HL-60/S4 treated with phorbol 12-myristate 13-acetate at 8.2 ng/mL for 4 days and 3 days (cell line): ENCODE results near the gene ZNF780B.

ENCODE experiments used
- in situ Hi-C: fragments of 300-500 bp; cut with MboI; formaldehyde crosslinking; loops from 2 replicates; pipeline ENCODE4 v1.15.0; 2022; ENCODE audit warnings: low sequenced_read_pairs

The ZNF780B gene

DNA sequence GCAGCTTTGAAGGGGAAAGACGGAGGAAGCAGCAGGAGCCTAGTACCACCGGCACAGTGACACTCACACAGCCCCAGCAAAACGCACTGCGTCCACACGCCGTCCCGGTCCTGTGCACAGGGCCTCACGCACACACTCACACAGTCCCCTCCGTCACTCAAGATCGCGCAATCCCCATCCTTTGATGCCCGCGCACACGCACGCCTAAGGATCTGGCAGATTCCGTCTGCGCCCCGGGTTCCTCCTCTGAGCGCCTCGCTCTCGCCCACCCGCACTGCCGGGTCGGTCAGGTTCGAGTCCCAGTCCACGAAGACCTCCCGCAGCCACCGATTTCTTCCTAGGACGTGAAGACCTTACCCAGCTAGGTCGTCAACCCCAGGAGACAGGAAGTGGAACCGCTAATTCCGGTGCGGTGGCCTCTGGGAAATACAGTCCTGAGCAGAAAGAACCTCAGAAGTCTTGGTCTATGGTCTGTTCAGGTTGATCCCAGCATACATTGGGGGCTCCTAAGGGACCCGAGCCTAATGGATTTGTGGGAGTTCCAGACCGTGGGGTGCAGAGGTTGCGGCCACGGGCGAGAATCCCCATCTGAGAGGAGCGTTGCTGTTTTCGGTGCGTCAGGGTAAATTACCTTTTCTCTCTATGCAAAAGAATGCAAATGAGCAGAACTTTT lies at the start of gene ZNF780B:
TSS of gene ZNF780B (minus strand) at position 400 of the 673 bp plus-strand sequence. CDS start 5,899 bp downstream, outside the sequence.
- in situ Hi-C loops = no loop called here

DNA sequence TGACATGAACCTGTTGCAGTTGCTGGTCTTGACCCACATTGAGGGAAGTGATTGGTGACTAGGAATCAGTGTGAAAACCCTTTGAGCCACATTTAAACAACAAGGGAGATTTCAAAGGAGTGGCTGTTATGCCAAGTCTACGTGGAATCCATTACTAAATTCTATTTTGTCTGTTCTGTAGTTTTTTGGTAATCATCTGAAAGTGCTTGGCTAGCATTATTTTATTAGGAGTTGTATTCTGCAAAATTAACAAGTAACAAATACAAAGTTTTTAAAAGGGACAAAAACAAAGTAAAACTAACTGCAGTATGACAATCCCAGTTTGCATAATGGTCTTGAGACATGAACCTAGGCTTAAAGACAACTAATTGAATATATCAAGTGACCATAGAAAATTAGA lies 48.7 kb upstream of the ZNF780B start:
- in situ Hi-C loops = no loop called here

DNA sequence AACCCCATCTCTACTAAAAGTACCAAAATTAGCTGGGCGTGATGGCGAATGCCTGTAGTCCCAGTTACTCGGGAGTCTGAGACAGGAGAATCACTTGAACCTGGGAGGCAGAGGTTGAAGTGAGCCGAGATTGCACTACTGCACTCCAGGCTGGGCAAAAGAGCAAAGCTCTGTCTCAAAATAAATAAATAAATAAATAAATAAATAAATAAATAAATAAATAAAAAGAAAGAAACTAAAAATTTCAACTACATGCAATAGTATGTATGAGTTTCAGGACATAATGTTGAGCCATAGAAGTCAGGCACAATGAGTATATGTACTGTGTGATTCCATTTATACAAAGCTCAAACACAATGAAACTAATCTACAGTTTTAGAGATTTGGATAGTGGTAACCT lies 47.6 kb upstream of the ZNF780B start:
- in situ Hi-C loops = no loop called here

GRCh38 chr19:40101813-40102212 lies 45.8 kb upstream of the ZNF780B start:
- in situ Hi-C loops = no loop called here

DNA sequence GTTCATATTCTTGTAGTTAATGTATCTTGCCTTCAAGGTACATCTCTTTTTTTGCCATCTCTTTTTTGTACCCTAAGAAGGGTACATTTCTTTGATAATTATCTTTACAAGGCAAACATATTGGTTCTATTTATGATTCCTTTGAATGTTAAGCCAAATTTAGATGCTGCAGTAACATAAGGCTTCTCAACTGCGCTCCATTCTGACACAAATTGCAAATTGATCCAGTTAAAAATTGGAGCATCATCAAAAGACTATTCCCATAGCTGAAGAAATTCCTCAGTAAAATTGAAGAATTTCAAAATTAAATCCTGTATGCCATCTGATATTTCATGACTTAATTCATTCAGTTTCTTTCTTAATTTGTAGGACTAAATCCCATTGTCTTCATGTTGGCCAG lies 37.4 kb upstream of the ZNF780B start:
- in situ Hi-C loops = no loop called here

DNA sequence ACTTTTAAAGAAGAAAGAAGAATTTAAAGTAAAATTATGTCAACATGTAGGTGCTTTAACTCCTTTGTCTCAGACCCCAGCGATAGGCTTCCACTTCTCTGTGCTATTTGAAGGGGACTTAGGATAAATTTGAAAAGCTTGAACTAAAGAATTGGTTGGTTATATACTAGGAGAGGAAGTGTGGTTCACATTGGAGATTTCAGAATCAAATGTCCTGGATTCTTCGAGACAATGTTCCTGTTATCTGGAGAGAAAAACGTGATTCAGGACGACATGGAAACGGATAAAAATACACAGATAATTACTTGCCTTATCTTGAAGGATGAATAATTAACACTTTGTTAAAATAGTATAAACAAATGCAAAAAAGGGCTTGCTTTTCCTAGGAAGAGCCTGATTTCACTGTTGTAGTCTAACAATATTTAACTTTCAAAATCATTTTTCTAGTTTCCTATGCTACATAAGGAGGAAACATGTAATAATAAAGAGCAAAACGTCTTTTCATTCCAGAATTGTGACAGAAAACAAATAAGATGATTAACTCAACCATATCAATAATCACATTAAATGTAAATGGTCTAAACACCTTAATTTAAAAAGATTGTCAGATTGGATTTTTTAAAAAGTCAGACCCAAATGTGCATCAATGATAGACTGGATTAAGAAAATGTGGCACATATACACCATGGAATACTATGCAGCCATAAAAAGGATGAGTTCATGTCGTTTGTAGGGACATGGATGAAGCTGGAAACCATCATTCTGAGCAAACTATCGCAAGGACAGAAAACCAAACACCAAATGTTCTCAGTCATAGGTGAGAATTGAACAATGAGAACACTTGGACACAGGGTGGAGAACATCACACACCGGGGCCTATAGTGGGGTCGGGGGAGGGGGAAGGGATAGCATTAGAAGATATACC lies 35.4 kb upstream of the ZNF780B start:
- in situ Hi-C loops = no loop called here

DNA sequence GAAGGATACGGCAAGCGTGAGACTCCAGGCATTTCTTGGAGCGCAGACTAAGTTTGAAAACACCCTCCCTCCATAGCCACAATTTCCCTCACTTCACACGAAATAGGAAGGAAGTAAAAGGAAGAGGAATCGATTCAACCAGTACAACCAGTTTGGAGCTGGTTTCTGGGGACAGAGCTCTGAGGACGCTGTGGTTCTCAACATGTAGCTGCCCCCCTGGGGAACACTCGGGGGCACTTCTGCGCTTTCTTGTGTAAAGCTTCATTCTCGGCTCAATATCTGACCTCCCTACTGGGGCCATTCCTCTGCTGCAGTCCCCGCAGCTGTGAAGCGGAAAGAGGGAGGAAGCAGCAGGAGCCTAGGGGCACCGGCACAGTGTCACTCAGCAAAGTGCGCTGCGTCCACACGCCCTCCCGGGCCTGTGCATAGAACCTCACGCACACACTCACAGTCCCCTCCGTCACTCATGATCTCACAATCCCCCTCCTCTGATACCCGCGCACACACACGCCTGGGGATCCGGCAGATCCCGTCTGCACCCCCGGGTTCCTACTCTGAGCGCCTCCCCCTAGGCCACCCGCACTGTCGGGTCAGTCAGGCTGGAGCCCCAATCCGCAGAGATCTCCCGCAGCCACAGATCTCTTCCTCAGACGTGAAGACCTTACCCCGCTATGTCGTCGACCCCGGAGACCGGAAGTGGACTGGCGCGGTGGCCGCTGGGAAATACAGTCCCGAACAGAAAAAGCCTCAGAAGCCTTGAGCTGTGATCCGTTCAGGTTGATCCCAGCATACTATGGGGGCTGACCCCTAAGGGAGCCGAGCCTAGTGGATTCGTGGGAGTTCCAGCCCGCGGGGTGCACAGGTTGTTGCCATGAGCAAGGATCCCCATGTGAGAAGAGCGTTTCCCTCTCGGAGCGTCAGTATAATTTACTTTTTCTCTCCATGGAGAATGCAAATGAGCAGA lies 34.5 kb upstream of the ZNF780B start, which contains the start of gene ZNF780A:
TSS of gene ZNF780A (minus strand) at position 703 of the 964 bp plus-strand sequence. CDS start 6,190 bp downstream, outside the sequence.
- in situ Hi-C loops = no loop called here

DNA sequence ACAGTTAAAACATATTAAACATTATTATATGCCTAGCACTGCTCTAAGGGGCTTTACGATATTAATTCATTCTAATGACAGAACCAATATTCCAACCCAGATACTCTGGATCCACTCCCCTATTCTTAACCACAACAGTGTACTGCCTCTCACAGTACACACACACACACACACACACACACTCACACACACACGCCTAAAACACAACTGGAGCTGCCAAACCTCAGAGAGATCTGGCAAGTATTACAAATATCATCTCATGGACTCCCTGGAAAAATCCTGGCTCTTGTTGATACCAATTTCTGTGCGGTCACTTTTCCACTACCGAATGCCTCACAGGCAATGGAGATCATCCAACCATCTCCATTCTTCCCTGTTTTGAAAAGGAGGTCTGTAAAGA lies 33.4 kb upstream of the ZNF780B start:
- in situ Hi-C loops = no loop called here

DNA sequence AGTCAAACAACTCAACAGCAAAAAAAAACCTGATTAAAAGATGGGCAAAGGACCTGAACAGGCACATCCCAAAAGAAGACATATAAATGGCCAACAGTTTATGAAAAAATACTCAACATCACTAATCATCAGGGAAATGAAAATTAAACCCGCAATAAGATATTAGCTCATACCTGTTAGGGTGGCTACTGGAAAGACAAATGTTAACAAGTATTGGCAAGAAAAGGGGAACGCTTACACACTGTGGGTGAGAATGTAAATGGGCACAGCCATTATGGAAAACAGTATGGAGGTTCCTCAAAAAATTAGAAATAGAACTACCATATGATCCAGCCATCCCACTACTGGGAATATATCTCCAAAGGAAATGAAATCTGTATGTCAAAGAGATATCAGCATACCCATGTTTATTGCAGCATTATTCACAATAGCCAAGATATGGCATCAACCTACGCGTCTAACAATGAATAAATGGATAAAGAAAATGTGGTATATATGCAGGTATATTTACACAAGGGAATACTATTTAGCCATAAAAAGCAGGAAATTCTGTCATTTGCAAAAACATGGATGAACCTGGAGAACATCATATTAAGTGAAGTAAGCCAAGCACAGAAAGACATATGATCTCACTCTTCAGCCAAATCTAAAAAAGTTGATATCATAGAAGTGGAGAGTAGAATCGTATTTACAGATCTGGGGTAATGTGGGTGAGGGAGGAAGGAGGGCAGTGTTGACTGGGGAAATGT lies 32.4 kb upstream of the ZNF780B start:
- in situ Hi-C loops = no loop called here

- in situ Hi-C loops = no loop called here
These were observed 28.9 kb upstream of the ZNF780B start for GRCh38 chr19:40084948-40085347.

DNA sequence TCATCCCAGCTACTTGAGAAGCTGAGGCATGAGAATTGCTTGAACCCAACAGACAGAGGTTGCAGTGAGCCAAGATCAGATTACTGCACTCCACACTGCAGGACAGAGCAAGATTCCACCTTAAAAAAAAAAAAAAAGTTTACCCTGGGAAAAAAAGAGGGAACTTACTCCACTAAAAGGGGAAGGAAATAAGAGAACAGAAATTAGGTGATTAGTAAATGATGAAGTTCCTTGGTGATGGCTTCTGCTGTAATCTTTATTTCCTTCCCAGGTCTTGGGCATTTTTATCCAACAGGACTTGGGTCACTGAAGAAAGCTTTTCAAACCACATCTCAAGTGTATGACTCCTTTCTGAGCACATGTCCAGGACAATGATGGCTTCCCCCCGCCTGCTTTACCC lies 25.4 kb upstream of the ZNF780B start:
- in situ Hi-C loops = no loop called here

GRCh38 chr19:40080289-40080688 lies 24.3 kb upstream of the ZNF780B start:
- in situ Hi-C loops = no loop called here

GRCh38 chr19:40078377-40078776 lies 22.3 kb upstream of the ZNF780B start:
- in situ Hi-C loops = no loop called here

GRCh38 chr19:40070058-40070457 lies 14.0 kb upstream of the ZNF780B start:
- in situ Hi-C loops = no loop called here

GRCh38 chr19:40059624-40060023 lies 3.6 kb upstream of the ZNF780B start:
- in situ Hi-C loops = no loop called here

DNA sequence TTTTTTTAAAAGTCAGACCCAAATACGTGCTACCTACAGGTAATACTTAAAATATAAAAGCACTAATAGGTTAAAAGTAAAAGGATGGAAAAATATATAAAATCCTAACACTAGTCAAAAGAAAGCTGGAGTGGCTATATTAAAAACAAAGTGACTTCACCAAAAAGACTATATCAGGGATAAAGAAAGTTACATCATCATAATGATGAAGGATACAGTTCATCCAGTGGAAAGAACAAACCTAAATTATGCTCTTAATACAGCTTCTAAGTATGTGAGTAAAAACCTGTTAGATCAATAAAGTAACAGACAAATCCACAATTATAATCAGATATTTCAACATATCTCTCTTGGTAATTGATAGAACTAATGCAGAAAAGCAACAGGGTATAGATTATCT lies 1.1 kb upstream of the ZNF780B start:
- in situ Hi-C loops = no loop called here

- in situ Hi-C loops = no loop called here
These were observed 474 bp upstream of the ZNF780B start for GRCh38 chr19:40056505-40056904.

DNA sequence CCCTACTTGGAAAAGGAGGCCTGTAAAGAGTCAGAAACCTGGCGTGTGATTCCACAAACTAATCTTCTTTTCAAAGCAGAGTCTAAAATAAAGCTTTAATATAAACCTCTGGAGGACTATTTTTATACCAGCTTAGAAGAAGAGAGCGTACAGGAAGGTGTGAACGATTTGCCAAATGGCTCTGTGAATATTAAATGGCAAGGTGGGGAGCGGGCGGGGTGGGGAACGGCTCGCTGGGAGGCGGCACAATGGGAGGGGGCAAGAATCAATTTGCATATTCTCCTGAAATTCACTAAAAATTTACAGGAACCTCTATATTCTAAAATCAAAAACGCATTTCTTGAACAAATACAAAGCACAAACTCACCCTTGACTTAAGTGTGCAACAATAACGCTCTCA lies 982 bp downstream of the ZNF780B start:
- in situ Hi-C loops = no loop called here

DNA sequence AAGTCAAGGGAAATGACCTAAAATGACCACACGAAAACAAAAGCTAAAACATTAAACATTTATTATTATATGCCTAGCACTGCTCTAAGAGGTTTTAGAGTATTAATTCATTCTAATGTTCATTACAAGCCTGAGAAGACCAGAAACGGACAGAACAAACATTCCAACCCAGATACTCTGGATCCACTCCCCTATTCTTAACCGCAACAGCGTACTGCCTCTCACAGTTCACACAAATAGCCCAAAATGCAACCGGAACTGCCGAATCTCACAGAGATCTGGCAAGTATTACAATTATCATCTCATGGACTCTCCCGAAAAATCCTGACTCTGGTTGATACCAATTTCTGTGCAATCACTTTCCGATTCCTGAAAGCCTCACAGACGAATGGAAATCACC lies 1.4 kb downstream of the ZNF780B start:
- in situ Hi-C loops = no loop called here

GRCh38 chr19:40053491-40053890 lies 2.5 kb downstream of the ZNF780B start:
- in situ Hi-C loops = no loop called here
